K562 (cell line): ENCODE data around the gene PLEKHA7. TPM values are rescaled to one million over a fixed set of nuclear protein-coding genes. Genes with fewer than 3 reads are reported as not detected.

Source experiments
- ATF1 ChIP-seq, 2 experiments: fragments of 450-650 bp in 1 of 2; IDR thresholded peaks; 2 replicates each; pipeline ENCODE4 v1.6.1; 2016; ENCODE audit warnings: missing compliant biosample characterization in 1 of 2, missing genetic modification characterization in 1 of 2
- ATF3 ChIP-seq, 2 experiments: fragments of 450-650 bp in 1 of 2; sonication (generic) in 1 of 2; formaldehyde crosslinking in 1 of 2; IDR thresholded peaks in 1 of 2; conservative IDR thresholded peaks in 1 of 2; 2 replicates each; pipeline versions ENCODE4 v1.6.1 to v1.8.1; 2016 to 2023; ENCODE audit warnings: mild to moderate bottlenecking in 2 of 2, moderate library complexity in 2 of 2, inconsistent platforms in 1 of 2, missing genetic modification reagents in 1 of 2
- C11orf30 ChIP-seq: fragments of 450-650 bp; IDR thresholded peaks from 2 replicates; pipeline ENCODE4 v1.6.1; 2016; ENCODE audit warnings: low read depth, mild to moderate bottlenecking
- CBX3 ChIP-seq, 2 experiments: IDR thresholded peaks; 1 replicate in 1 of 2; 2 replicates in 1 of 2; pipeline ENCODE4 v1.6.1; 2012; ENCODE audit warnings: inconsistent platforms in 2 of 2, low read length in 2 of 2, borderline replicate concordance in 1 of 2, control low read depth in 1 of 2
- CHD4 ChIP-seq: fragments of 200-600 bp; sonication (generic); IDR thresholded peaks from 3 replicates; pipeline ENCODE4 v1.6.1; 2012; ENCODE audit warnings: low read depth, mild to moderate bottlenecking, mixed read lengths, low read length, inconsistent platforms; ENCODE audit not compliant: insufficient read depth, insufficient replicate concordance, poor library complexity, severe bottlenecking
- DLX4 ChIP-seq: fragments of 250-450 bp; sonication (Bioruptor Pico); IDR thresholded peaks from 2 replicates; pipeline ENCODE4 v1.6.1; 2021; ENCODE audit warnings: mild to moderate bottlenecking
- ETS1 ChIP-seq: conservative IDR thresholded peaks from 2 replicates; pipeline ENCODE4 v1.6.1; 2011; ENCODE audit warnings: low read depth, mild to moderate bottlenecking, low read length; ENCODE audit not compliant: control insufficient read depth
- HINFP ChIP-seq: fragments of 450-650 bp; conservative IDR thresholded peaks from 2 replicates; pipeline ENCODE4 v1.6.1; 2016; ENCODE audit warnings: missing genetic modification characterization, low read depth, mild to moderate bottlenecking, control low read depth, missing compliant biosample characterization
- MBD1 ChIP-seq: fragments of 250-450 bp; sonication (Bioruptor Pico); IDR thresholded peaks from 2 replicates; pipeline ENCODE4 v1.8.0; 2022; ENCODE audit warnings: inconsistent platforms
- MTA3 ChIP-seq: fragments of 450-650 bp; formaldehyde crosslinking; IDR thresholded peaks from 2 replicates; pipeline ENCODE4 v1.6.1; 2017; ENCODE audit warnings: mild to moderate bottlenecking, borderline replicate concordance
- NCOR1 ChIP-seq: fragments of 450-650 bp; IDR thresholded peaks from 2 replicates; pipeline ENCODE4 v1.6.1; 2016; ENCODE audit warnings: mild to moderate bottlenecking, moderate library complexity
- NR0B1 ChIP-seq: fragments of 450-650 bp; IDR thresholded peaks from one replicate; pipeline ENCODE4 v1.6.1; 2018; ENCODE audit warnings: mild to moderate bottlenecking, moderate library complexity; ENCODE audit not compliant: partially characterized antibody
- PYGO2 ChIP-seq: fragments of 450-650 bp; IDR thresholded peaks from 2 replicates; pipeline ENCODE4 v1.6.1; 2016; ENCODE audit warnings: mild to moderate bottlenecking, missing genetic modification characterization, moderate library complexity, missing compliant biosample characterization
- RB1 ChIP-seq: fragments of 450-650 bp; IDR thresholded peaks from 2 replicates; pipeline ENCODE4 v1.6.1; 2017; ENCODE audit warnings: low read depth, mild to moderate bottlenecking
- SRSF7 ChIP-seq: fragments of 200-400 bp; formaldehyde crosslinking; optimal IDR thresholded peaks from 2 replicates; pipeline ENCODE3; 2017; ENCODE audit warnings: mild to moderate bottlenecking, low read depth, low read length
- TGIF2 ChIP-seq: sonication (generic); formaldehyde crosslinking; IDR thresholded peaks from 2 replicates; pipeline ENCODE4 v1.8.1; 2022; ENCODE audit warnings: mild to moderate bottlenecking, missing genetic modification reagents, moderate library complexity
- ZFX ChIP-seq: sonication (generic); formaldehyde crosslinking; IDR thresholded peaks from 2 replicates; pipeline ENCODE4 v1.8.0; 2022; ENCODE audit warnings: mild to moderate bottlenecking, missing genetic modification reagents, moderate library complexity
- ZNF133 ChIP-seq: fragments of 250-450 bp; sonication (Bioruptor Pico); IDR thresholded peaks from 2 replicates; pipeline ENCODE4 v1.4.0; 2020; ENCODE audit warnings: mild to moderate bottlenecking
- ZNF696 ChIP-seq: fragments of 250-450 bp; sonication (Bioruptor Pico); conservative IDR thresholded peaks from 2 replicates; pipeline ENCODE4 v1.4.0; 2020; ENCODE audit warnings: mild to moderate bottlenecking, moderate library complexity
- ZSCAN29 ChIP-seq: fragments of 450-650 bp; IDR thresholded peaks from 2 replicates; pipeline ENCODE4 v1.6.1; 2017
- polyA plus RNA-seq, 8 experiments: library from polyadenylated mRNA; depleted of rRNA in 4 of 8; stranded (reverse) in 5 of 8; unstranded in 3 of 8; fragments of >200 nt; fragmentation: Nextera tagmentation in 2 of 8; fragmentation: Illumina TruSeq in 1 of 8; extraction: Ambion mirVana in 2 of 8; extraction: Trizol in 1 of 8; gene quantifications; 2 replicates each; pipeline versions ENCODE4 v1.2.1 to v1.2.3, GENCODE V29; 2011 to 2014; ENCODE audit warnings: inconsistent platforms in 1 of 8, missing spikeins in 1 of 8
- total RNA-seq, 7 experiments: library from RNA; depleted of rRNA in 6 of 7; stranded (reverse); fragments of >200 nt in 6 of 7; fragmentation: Illumina TruSeq in 2 of 7; extraction: Trizol in 2 of 7; gene quantifications; 2 replicates each; pipeline versions ENCODE4 v1.2.1 to v1.2.3, GENCODE V29; 2011 to 2021; ENCODE audit warnings: low replicate concordance in 1 of 7

The PLEKHA7 gene
- total and polyA plus RNA-seq, 9 of the 15 experiments (the other 6 are each of a cell fraction or from before 2014, with no cell fraction given), result 0.06 to 0.77 (median 0.20) TPM; not detected in 1

GRCh38 chr11:16853266-16853665 lies 160.9 kb downstream of the PLEKHA7 start (continued):
- TF ChIP-seq HINFP (tag) (no peak), TGIF2 (CRISPR knock-in tag) (no peak), SRSF7 (no peak), DLX4 (no peak), CHD4 (no peak), MBD1 (CRISPR knock-in tag) (no peak), MTA3 (no peak), C11orf30 (no peak), ZNF133 (CRISPR knock-in tag) (no peak), ZSCAN29 (no peak), CBX3 (IDR thresholded peaks at IDR 0.05; ENCODE audit: borderline replicate concordance in 1 of 2, low read length in 2 of 2) (no peak), RB1 (no peak), ZFX (CRISPR knock-in tag) (no peak), ZNF696 (CRISPR knock-in tag) (no peak), PYGO2 (tag) (no peak), ATF3 (IDR thresholded peaks at IDR 0.05) (no peak), ATF3 (CRISPR knock-in tag; conservative IDR thresholded peaks at IDR 0.05) (no peak), NR0B1 (no peak), ATF1 (CRISPR knock-in tag; IDR thresholded peaks at IDR 0.05) (no peak), ATF1 (tag; IDR thresholded peaks at IDR 0.05) (no peak), ETS1 (no peak), NCOR1 (peak; percentile 31; the same call in 1 of the 2 replicates)
